GM12891 (cell line): Measurements from ENCODE around the gene ZEB2.

ENCODE experiments used
- PAX5 ChIP-seq: IDR thresholded peaks from 2 replicates; pipeline ENCODE4 v1.6.1; 2011; ENCODE audit warnings: low read length, moderate library complexity, mild to moderate bottlenecking; ENCODE audit not compliant: insufficient read depth, severe bottlenecking
- POLR2A ChIP-seq: IDR thresholded peaks from 2 replicates; pipeline ENCODE4 v1.6.1; 2011; ENCODE audit warnings: low read depth, low read length, control low read depth
- POLR2AphosphoS5 ChIP-seq: IDR thresholded peaks from 2 replicates; pipeline ENCODE4 v1.6.1; 2011; ENCODE audit warnings: low read depth, low read length, control low read depth
- SPI1 ChIP-seq: IDR thresholded peaks from 2 replicates; pipeline ENCODE4 v1.6.1; 2011; ENCODE audit warnings: low read depth, low read length, control low read depth
- TAF1 ChIP-seq: IDR thresholded peaks from 2 replicates; pipeline ENCODE4 v1.6.1; 2011; ENCODE audit warnings: low read depth, low read length, control low read depth

DNA sequence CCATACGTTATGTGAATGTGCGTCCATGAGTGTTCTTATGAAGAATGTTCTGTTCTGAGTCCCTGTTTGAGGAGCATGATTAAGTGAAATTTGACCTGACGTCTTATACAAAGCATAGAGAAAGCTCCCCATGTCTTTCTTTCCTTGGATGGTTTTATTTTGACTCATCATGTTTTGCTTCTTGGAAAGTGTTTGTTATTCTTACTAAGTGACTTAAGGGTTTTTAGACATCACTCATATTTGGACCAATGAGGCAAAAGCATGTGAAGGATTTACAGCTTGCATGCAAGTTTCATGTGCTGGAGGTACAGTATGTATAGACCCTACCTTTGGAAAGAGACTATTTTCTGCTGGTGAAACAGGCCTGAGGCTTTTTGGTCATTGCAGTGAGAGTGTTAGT lies 33.5 kb upstream of the ZEB2 start:
- no peak for TF ChIP-seq POLR2A
- TF ChIP-seq TAF1 = no peak
- TF ChIP-seq POLR2AphosphoS5 = no peak
- TF ChIP-seq PAX5 = no peak
- no peak for TF ChIP-seq SPI1
